ENCODE measurements around the gene NCK2. TPM values are rescaled to one million over a fixed set of nuclear protein-coding genes. Genes with fewer than 3 reads are reported as not detected.

Gene NCK2
- total and polyA plus RNA-seq, 10 of the 15 experiments (the other 5 are each of a cell fraction or from before 2014, with no cell fraction given): 1.2 to 30.9 (median 14.1) TPM

DNA sequence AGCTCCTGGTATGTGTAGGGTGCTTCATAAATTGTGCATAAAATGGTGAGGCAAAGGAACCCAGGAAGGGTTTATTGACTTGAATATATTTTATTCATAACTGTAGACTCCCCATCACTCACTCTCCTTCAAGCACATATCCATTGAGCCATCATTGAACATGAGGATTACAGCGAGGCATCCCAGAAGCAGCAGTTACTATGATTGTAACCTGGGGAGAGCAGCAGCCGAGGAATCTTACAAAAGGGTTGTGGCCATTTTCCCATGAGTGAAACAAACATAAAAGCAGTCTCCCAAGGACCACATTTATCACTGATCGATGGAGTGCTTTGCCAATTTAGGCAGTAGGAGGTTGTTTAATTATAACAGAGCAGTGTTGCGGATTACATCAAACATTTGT lies 183.4 kb downstream of the NCK2 start (continued):
- TF ChIP-seq, protein P1, sequence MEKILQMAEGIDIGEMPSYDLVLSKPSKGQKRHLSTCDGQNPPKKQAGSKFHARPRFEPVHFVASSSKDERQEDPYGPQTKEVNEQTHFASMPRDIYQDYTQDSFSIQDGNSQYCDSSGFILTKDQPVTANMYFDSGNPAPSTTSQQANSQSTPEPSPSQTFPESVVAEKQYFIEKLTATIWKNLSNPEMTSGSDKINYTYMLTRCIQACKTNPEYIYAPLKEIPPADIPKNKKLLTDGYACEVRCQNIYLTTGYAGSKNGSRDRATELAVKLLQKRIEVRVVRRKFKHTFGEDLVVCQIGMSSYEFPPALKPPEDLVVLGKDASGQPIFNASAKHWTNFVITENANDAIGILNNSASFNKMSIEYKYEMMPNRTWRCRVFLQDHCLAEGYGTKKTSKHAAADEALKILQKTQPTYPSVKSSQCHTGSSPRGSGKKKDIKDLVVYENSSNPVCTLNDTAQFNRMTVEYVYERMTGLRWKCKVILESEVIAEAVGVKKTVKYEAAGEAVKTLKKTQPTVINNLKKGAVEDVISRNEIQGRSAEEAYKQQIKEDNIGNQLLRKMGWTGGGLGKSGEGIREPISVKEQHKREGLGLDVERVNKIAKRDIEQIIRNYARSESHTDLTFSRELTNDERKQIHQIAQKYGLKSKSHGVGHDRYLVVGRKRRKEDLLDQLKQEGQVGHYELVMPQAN (conservative IDR thresholded peaks at IDR 0.05): no peak
- TF ChIP-seq IKZF1 (conservative IDR thresholded peaks at IDR 0.05) (no peak), SREBF2 (IDR thresholded peaks at IDR 0.05; ENCODE audit: low read length) (no peak), TARDBP (IDR thresholded peaks at IDR 0.05; ENCODE audit: borderline replicate concordance) (no peak), BCL11A (IDR thresholded peaks at IDR 0.05; ENCODE audit: low read depth, low read length) (no peak)

DNA sequence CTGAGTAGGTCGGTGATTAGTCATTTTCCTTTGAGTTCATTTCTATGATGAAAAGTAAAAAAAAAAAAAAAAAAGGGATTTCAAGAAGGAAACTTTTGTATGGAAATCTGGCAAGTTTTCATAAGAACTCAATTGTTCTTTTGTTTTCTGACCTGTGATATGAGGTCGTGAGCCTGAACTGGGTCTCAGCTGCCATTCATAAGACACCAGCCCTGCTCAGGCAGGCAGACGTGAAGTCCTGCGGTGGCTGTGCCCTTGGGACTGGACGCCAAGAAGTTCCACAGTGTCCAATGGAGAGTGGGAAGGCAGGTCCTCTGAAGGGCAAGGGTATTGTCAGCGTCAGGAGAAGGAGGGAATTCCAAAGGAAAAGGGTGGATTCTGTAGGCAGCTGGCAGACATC lies 183.9 kb downstream of the NCK2 start:
- in situ Hi-C loops (cut with MboI) (no loop called here), intact Hi-C loops (cut with micrococcal nuclease; ENCODE audit: unreplicated experiment) (no loop called here)
- no peak overlapping the region for H2AFZ ChIP-seq (ENCODE audit: control insufficient read depth, low read depth, low read length)
- WGBS (ENCODE audit: insufficient coverage, insufficient replicate concordance, low lambda C conversion rate, missing lambda C conversion rate): 75% methylated on average over 6 of the region's 6 CpGs
- ATAC-seq: no peak
- ChIA-PET RAD21 (ENCODE audit: unreplicated experiment) (no interaction called here), CTCF (no interaction called here), SMC1A (ENCODE audit: uncharacterized antibody, unreplicated experiment) (no interaction called here), POLR2A (no interaction called here)
- no peak for DNase-seq (ENCODE audit: low read depth, low spot score)
- no peak for FAIRE-seq
- no peaks in the 10 kb centered on the region for H3K4me1 ChIP-seq (ENCODE audit: control insufficient read depth, insufficient read depth, low read length)
- no peaks in the 10 kb centered on the region for H3K79me2 ChIP-seq (ENCODE audit: control insufficient read depth, insufficient read depth, low read length)
- BruUV-seq (replicated peaks): no TSS peak
- no peak overlapping the region for H3K4me2 ChIP-seq (ENCODE audit: control insufficient read depth, insufficient read depth)
- no peak overlapping the region for H3K9ac ChIP-seq (ENCODE audit: control insufficient read depth, insufficient read depth, low read length)
- H4K20me1 ChIP-seq (ENCODE audit: control insufficient read depth, insufficient read depth): no peaks in the 10 kb centered on the region
- no peak overlapping the region for H3K4me3 ChIP-seq
- no peaks in the 10 kb centered on the region for H3K27me3 ChIP-seq (replicated peaks in 1 of 2; ENCODE audit: control insufficient read depth in 2 of 2, insufficient read depth in 2 of 2, low read length in 1 of 2)
- no peaks in the 10 kb centered on the region for H3K36me3 ChIP-seq (ENCODE audit: control insufficient read depth in 2 of 2, insufficient read depth in 2 of 2, low read length in 1 of 2)
- H3K9me3 ChIP-seq (replicated peaks; ENCODE audit: control insufficient read depth, insufficient read depth, low read length): no peaks in the 10 kb centered on the region; the same call in 2 of the 3 replicates
- no peak overlapping the region for H3K27ac ChIP-seq (ENCODE audit: control insufficient read depth, insufficient read depth)
- TF ChIP-seq, protein P2, sequence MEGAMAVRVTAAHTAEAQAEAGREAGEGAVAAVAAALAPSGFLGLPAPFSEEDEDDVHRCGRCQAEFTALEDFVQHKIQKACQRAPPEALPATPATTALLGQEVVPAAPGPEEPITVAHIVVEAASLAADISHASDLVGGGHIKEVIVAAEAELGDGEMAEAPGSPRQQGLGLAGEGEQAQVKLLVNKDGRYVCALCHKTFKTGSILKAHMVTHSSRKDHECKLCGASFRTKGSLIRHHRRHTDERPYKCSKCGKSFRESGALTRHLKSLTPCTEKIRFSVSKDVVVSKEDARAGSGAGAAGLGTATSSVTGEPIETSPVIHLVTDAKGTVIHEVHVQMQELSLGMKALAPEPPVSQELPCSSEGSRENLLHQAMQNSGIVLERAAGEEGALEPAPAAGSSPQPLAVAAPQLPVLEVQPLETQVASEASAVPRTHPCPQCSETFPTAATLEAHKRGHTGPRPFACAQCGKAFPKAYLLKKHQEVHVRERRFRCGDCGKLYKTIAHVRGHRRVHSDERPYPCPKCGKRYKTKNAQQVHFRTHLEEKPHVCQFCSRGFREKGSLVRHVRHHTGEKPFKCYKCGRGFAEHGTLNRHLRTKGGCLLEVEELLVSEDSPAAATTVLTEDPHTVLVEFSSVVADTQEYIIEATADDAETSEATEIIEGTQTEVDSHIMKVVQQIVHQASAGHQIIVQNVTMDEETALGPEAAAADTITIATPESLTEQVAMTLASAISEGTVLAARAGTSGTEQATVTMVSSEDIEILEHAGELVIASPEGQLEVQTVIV (IDR thresholded peaks at IDR 0.05; ENCODE audit: borderline replicate concordance, partially characterized antibody): no peak
- no peak for TF ChIP-seq TCF3 (IDR thresholded peaks at IDR 0.05; ENCODE audit: borderline replicate concordance, insufficient read depth, low read depth, low read length)
- no peak for TF ChIP-seq ZNF622 (IDR thresholded peaks at IDR 0.05)
- no peak for TF ChIP-seq NR2F1 (conservative IDR thresholded peaks at IDR 0.05)
- no peak for TF ChIP-seq YY1 (IDR thresholded peaks at IDR 0.05; ENCODE audit: low read depth, low read length)
- no peak for TF ChIP-seq CBFB (IDR thresholded peaks at IDR 0.05; ENCODE audit: low read depth)
- no peak for TF ChIP-seq CREB1 (IDR thresholded peaks at IDR 0.05; ENCODE audit: low read depth)
- TF ChIP-seq SMAD5 (IDR thresholded peaks at IDR 0.05; ENCODE audit: low read depth): no peak
- no peak for TF ChIP-seq CBX3 (IDR thresholded peaks at IDR 0.05; ENCODE audit: borderline replicate concordance, low read depth)
- TF ChIP-seq HDAC2 (IDR thresholded peaks at IDR 0.05): no peak
- no peak for TF ChIP-seq ESRRA (IDR thresholded peaks at IDR 0.05; ENCODE audit: low read length)
- no peak for TF ChIP-seq SREBF2 (IDR thresholded peaks at IDR 0.05; ENCODE audit: low read length)
- no peak for TF ChIP-seq ZZZ3 (IDR thresholded peaks at IDR 0.05; ENCODE audit: control insufficient read depth, insufficient read length, low read depth)
- TF ChIP-seq TARDBP (IDR thresholded peaks at IDR 0.05; ENCODE audit: borderline replicate concordance): no peak
- TF ChIP-seq, protein P3, sequence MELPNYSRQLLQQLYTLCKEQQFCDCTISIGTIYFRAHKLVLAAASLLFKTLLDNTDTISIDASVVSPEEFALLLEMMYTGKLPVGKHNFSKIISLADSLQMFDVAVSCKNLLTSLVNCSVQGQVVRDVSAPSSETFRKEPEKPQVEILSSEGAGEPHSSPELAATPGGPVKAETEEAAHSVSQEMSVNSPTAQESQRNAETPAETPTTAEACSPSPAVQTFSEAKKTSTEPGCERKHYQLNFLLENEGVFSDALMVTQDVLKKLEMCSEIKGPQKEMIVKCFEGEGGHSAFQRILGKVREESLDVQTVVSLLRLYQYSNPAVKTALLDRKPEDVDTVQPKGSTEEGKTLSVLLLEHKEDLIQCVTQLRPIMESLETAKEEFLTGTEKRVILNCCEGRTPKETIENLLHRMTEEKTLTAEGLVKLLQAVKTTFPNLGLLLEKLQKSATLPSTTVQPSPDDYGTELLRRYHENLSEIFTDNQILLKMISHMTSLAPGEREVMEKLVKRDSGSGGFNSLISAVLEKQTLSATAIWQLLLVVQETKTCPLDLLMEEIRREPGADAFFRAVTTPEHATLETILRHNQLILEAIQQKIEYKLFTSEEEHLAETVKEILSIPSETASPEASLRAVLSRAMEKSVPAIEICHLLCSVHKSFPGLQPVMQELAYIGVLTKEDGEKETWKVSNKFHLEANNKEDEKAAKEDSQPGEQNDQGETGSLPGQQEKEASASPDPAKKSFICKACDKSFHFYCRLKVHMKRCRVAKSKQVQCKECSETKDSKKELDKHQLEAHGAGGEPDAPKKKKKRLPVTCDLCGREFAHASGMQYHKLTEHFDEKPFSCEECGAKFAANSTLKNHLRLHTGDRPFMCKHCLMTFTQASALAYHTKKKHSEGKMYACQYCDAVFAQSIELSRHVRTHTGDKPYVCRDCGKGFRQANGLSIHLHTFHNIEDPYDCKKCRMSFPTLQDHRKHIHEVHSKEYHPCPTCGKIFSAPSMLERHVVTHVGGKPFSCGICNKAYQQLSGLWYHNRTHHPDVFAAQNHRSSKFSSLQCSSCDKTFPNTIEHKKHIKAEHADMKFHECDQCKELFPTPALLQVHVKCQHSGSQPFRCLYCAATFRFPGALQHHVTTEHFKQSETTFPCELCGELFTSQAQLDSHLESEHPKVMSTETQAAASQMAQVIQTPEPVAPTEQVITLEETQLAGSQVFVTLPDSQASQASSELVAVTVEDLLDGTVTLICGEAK (IDR thresholded peaks at IDR 0.05; ENCODE audit: borderline replicate concordance): no peak

Data from GM12878 (cell line).